ENCODE measurements around the gene DLG2. TPM values are rescaled to one million over a fixed set of nuclear protein-coding genes. Genes with fewer than 3 reads are reported as not detected.

The DLG2 gene
- total RNA-seq, 1 donor = 1.3 TPM

- TF ChIP-seq CTCF (IDR thresholded peaks at IDR 0.05; ENCODE audit: insufficient read depth, low read depth, low read length) = no peak
- no peak for DNase-seq (ENCODE audit: low read depth)
- no peak overlapping the region for H3K4me3 ChIP-seq (ENCODE audit: low read depth, low read length)
Observed at GRCh38 chr11:84819128-84819527, 808.0 kb downstream of the DLG2 start.

GRCh38 chr11:84817998-84818397 lies 809.1 kb downstream of the DLG2 start:
- DNase-seq (ENCODE audit: low read depth) = no peak
- no peak overlapping the region for H3K4me3 ChIP-seq (ENCODE audit: low read depth, low read length)
- TF ChIP-seq CTCF (IDR thresholded peaks at IDR 0.05; ENCODE audit: insufficient read depth, low read depth, low read length) = no peak

GRCh38 chr11:84812471-84812969 lies 814.6 kb downstream of the DLG2 start:
- TF ChIP-seq CTCF (IDR thresholded peaks at IDR 0.05; ENCODE audit: insufficient read depth, low read depth, low read length) = no peak
- DNase-seq (ENCODE audit: low read depth) = no peak

GRCh38 chr11:84806354-84806753 lies 820.8 kb downstream of the DLG2 start:
- no peak for TF ChIP-seq CTCF (IDR thresholded peaks at IDR 0.05; ENCODE audit: insufficient read depth, low read depth, low read length)
- DNase-seq (ENCODE audit: low read depth) = no peak
- H3K4me3 ChIP-seq (ENCODE audit: low read depth, low read length) = no peak overlapping the region

More at GRCh38 chr11:84812471-84812969, 814.6 kb downstream of the DLG2 start:
- no peak overlapping the region for H3K4me3 ChIP-seq (ENCODE audit: low read depth, low read length)

- no peak for TF ChIP-seq CTCF (IDR thresholded peaks at IDR 0.05; ENCODE audit: insufficient read depth, low read depth, low read length)
- H3K4me3 ChIP-seq (ENCODE audit: low read depth, low read length) = no peak overlapping the region
- no peak for DNase-seq (ENCODE audit: low read depth)
Observed at GRCh38 chr11:84804041-84804440, 823.1 kb downstream of the DLG2 start.

GRCh38 chr11:84800755-84801346 lies 826.3 kb downstream of the DLG2 start:
- H3K4me3 ChIP-seq (ENCODE audit: low read depth, low read length) = no peak overlapping the region
- TF ChIP-seq CTCF (IDR thresholded peaks at IDR 0.05; ENCODE audit: insufficient read depth, low read depth, low read length) = peak; percentile 24
- DNase-seq (ENCODE audit: low read depth) = peak; percentile 26

GRCh38 chr11:84799112-84799511 lies 828.0 kb downstream of the DLG2 start:
- no peak for TF ChIP-seq CTCF (IDR thresholded peaks at IDR 0.05; ENCODE audit: insufficient read depth, low read depth, low read length)
- no peak for DNase-seq (ENCODE audit: low read depth)

More at GRCh38 chr11:84799112-84799511, 828.0 kb downstream of the DLG2 start:
- no peak overlapping the region for H3K4me3 ChIP-seq (ENCODE audit: low read depth, low read length)
